Suprapubic skin (tissue), 4 donors: Measurements from ENCODE around the gene R3HCC1L. TPM values are rescaled to one million over a fixed set of nuclear protein-coding genes. Genes with fewer than 3 reads are reported as not detected.

ENCODE experiments used
- DNase-seq, 2 donors: peaks; one replicate each; pipeline ENCODE4 v3.0.0-alpha.2; 2019; ENCODE audit warnings: low spot score in 2 of 2
- H3K27ac ChIP-seq: fragments of 200-600 bp; sonication (generic); one replicate; pipeline ENCODE4 v1.5.1; 2019
- H3K27me3 ChIP-seq: fragments of 200-600 bp; sonication (generic); one replicate; pipeline ENCODE4 v1.5.1; 2019
- H3K36me3 ChIP-seq: fragments of 200-600 bp; sonication (generic); one replicate; pipeline ENCODE4 v1.5.1; 2019
- H3K4me1 ChIP-seq: fragments of 200-600 bp; sonication (generic); one replicate; pipeline ENCODE4 v1.5.1; 2019
- H3K4me3 ChIP-seq: fragments of 200-600 bp; sonication (generic); one replicate; pipeline ENCODE4 v1.5.1; 2019; ENCODE audit warnings: mild to moderate bottlenecking
- H3K9me3 ChIP-seq: fragments of 200-600 bp; sonication (generic); one replicate; pipeline ENCODE4 v1.5.1; 2019
- EP300 ChIP-seq: sonication (generic); formaldehyde crosslinking; IDR thresholded peaks from one replicate; pipeline ENCODE4 v1.6.1; 2017; ENCODE audit warnings: antibody characterized with exemption
- POLR2A ChIP-seq, 2 donors: fragments of 450-650 bp; IDR thresholded peaks; one replicate each; pipeline ENCODE4 v1.6.1; 2017; ENCODE audit warnings: antibody characterized with exemption in 2 of 2, mild to moderate bottlenecking in 2 of 2, moderate library complexity in 2 of 2
- POLR2AphosphoS5 ChIP-seq, 3 donors: sonication (generic); formaldehyde crosslinking; IDR thresholded peaks; one replicate each; pipeline ENCODE4 v1.6.1; 2017; ENCODE audit warnings: antibody characterized with exemption in 3 of 3
- WGBS: methylation state at CpG from one replicate; pipeline ENCODE4 v1.1.5; 2018; 5-methylcytosine and 5-hydroxymethylcytosine counted together
- total RNA-seq, 4 donors: library from RNA; depleted of rRNA; stranded (reverse); fragments of >200 nt; gene quantifications; one replicate each; pipeline ENCODE4 v1.1.0, GENCODE V29; 2016
- TF ChIP-seq, protein P1 (sequence below), 2 donors: fragments of 200-600 bp in 1 of 2; fragments of 450-650 bp in 1 of 2; sonication (generic) in 1 of 2; IDR thresholded peaks; one replicate each; pipeline ENCODE4 v1.5.1; 2016 to 2019; ENCODE audit warnings: antibody characterized with exemption in 2 of 2, mild to moderate bottlenecking in 1 of 2, moderate library complexity in 1 of 2

Gene R3HCC1L
- 10 to 100 TPM in 1 of 4 donors, 1 to 10 TPM in 3; 7.9 to 17.5 (median 9.7) TPM for total RNA-seq

GRCh38 chr10:98134431-98135221 is at the start of gene R3HCC1L:
TSS of gene R3HCC1L (plus strand) at chr10:98134657. CDS start at chr10:98208115, 73,458 bp downstream.
- no peaks in the 10 kb centered on the region for H3K36me3 ChIP-seq
- peak; percentile 94 to 95 for DNase-seq
- WGBS: under 1% methylated on average over 52 of the region's 64 CpGs
- peaks cover 11% of the 10 kb centered on the region for H3K4me1 ChIP-seq
- no peaks in the 10 kb centered on the region for H3K9me3 ChIP-seq
- H3K4me3 ChIP-seq: peak within 1 kb of the TSS; percentile 88
- H3K27me3 ChIP-seq: no peaks in the 10 kb centered on the region
- TF ChIP-seq POLR2A (IDR thresholded peaks at IDR 0.05): peak; percentile 22 to 73
- no peak for TF ChIP-seq EP300
- TF ChIP-seq, protein P1, sequence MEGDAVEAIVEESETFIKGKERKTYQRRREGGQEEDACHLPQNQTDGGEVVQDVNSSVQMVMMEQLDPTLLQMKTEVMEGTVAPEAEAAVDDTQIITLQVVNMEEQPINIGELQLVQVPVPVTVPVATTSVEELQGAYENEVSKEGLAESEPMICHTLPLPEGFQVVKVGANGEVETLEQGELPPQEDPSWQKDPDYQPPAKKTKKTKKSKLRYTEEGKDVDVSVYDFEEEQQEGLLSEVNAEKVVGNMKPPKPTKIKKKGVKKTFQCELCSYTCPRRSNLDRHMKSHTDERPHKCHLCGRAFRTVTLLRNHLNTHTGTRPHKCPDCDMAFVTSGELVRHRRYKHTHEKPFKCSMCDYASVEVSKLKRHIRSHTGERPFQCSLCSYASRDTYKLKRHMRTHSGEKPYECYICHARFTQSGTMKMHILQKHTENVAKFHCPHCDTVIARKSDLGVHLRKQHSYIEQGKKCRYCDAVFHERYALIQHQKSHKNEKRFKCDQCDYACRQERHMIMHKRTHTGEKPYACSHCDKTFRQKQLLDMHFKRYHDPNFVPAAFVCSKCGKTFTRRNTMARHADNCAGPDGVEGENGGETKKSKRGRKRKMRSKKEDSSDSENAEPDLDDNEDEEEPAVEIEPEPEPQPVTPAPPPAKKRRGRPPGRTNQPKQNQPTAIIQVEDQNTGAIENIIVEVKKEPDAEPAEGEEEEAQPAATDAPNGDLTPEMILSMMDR (IDR thresholded peaks at IDR 0.05): no peak
- peak in 2 of 3 donors; percentile 29 to 62 for TF ChIP-seq POLR2AphosphoS5 (IDR thresholded peaks at IDR 0.05)
- H3K27ac ChIP-seq: peak within 1 kb of the TSS; percentile 94

- TF ChIP-seq POLR2AphosphoS5 (IDR thresholded peaks at IDR 0.05): no peak
- TF ChIP-seq, protein P1 (IDR thresholded peaks at IDR 0.05): no peak
- TF ChIP-seq POLR2A (IDR thresholded peaks at IDR 0.05): no peak
- TF ChIP-seq EP300: no peak
- no peaks in the 10 kb centered on the region for H3K4me1 ChIP-seq
- no peaks in the 10 kb centered on the region for H3K36me3 ChIP-seq
- H3K4me3 ChIP-seq: no peak overlapping the region
- H3K27ac ChIP-seq: no peak overlapping the region
- peaks cover 12% of the 10 kb centered on the region for H3K27me3 ChIP-seq
- DNase-seq: no peak
- 91% methylated on average over 4 of the region's 4 CpGs for WGBS
- H3K9me3 ChIP-seq: no peaks in the 10 kb centered on the region
Measured at GRCh38 chr10:98085238-98085637, 49.2 kb upstream of the R3HCC1L start.

DNA sequence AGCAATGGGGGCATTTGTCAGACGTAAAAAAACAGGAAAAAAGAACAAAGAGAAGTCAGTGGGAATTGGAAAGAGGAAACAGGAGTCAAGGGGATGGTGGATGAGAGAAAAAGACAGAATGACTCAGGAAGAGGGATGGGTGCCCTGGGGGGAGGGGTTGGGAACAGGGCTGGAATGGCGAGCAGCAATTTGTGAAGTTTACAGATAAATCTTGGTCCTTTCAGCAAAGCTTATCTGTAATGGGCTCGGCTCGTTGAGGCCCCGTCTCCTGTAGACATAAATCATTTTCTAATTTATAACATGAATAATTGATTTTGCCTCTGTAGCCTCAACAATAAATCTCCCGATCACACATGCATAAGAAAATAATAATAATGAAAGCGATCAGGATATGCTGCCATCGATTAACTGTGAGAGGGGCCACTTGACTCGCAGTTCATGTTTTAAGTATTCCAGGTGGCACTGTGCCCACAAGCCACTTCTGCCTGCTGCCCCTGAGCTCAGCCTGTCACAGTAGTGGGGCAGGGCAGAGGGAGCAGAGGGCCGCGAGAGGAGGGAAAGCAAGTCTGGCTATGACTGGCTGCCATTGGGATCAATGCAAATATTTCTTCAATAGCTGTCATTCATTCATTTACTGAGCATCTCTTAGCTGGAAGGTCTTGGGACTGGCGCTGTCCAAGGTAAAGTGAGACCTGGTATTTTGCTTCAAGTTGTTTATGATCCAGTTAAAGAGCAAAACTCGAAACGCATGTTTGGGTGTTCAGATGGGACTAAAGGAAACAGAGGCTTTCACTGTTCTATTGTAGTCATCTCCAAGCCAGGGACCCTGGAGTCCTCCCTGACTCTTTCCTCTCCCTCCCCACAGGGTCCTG is 47.4 kb upstream of the R3HCC1L start:
- Histone ChIP-seq H3K4me3 (no peak overlapping the region), H3K9me3 (no peaks in the 10 kb centered on the region), H3K27me3 (peaks cover 12% of the 10 kb centered on the region), H3K4me1 (no peaks in the 10 kb centered on the region), H3K27ac (no peak overlapping the region), H3K36me3 (no peaks in the 10 kb centered on the region)
- no peak for DNase-seq
- 56% methylated on average over 14 of the region's 14 CpGs for whole genome bisulfite sequencing
- no peak for TF ChIP-seq POLR2AphosphoS5 (IDR thresholded peaks at IDR 0.05)
- no peak for TF ChIP-seq EP300
- TF ChIP-seq, protein P1 (IDR thresholded peaks at IDR 0.05): no peak
- no peak for TF ChIP-seq POLR2A (IDR thresholded peaks at IDR 0.05)

DNA sequence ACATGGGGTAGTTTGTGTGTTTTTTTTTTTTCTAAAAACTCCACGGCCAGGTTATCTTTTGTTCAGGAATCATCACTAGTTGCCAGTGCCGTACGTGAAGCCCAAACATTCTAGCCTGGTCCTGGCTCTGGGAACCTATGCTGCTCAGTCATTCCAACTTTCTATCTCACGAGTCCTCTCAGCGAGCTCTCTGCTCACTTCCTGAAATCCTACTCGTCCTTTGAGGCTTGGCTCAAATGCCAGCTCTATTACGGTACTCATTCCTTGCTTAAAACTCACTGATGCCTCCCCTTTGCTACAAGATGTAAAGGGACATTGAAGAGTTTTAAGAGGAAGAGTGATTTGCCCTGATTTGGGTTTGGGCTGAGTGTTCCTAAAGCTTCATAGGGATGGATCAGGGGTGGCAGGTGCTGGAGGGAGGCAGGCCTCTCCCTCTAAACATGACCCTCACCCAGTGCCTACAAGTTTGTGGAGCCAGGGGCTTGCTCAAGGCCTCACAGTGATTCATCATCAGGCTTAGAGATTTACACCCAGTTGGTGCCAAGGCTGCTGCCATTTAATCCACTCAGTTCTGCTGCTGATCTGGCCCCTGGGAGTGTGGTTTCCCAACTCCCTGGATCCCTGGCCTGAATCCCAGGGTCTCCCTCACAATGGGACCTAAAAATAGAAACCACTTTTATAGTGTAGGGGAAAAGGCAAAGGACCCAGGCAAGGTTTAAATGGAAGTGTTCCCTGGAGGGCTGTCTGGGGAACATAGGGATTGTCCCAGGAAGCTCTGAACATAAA is 46.1 kb upstream of the R3HCC1L start:
- Histone ChIP-seq H3K36me3 (no peaks in the 10 kb centered on the region), H3K4me3 (no peak overlapping the region), H3K4me1 (no peaks in the 10 kb centered on the region), H3K27ac (no peak overlapping the region), H3K27me3 (peaks cover 9% of the 10 kb centered on the region), H3K9me3 (no peaks in the 10 kb centered on the region)
- no peak for DNase-seq
- 64% methylated on average over 7 of the region's 7 CpGs for WGBS
- TF ChIP-seq POLR2AphosphoS5 (IDR thresholded peaks at IDR 0.05) (no peak), POLR2A (IDR thresholded peaks at IDR 0.05) (no peak), EP300 (no peak)
- TF ChIP-seq, protein P1 (IDR thresholded peaks at IDR 0.05): no peak
